ENCODE results near the gene ZNF423.

Gene ZNF423

DNA sequence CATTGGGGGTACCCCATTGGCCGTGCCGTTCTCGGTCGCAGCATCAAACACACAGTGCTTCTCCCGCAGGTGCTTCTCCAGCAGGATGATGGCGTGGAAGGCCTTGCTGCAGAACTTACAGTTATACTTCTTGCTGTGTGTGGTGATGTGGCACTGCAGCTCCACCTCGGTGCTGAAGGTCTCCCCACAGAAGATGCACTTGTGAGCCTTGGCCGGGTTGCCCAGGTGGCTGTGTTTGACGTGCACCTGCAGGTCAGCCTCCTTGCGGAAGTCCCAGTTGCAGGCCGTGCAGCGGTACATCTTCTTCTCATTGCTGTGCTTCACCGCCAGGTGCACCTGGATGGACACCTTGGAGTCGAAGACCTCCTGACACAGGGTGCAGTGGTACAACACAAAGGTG, 219.3 kb downstream of the ZNF423 start:
- DNase-seq: no peak

DNA sequence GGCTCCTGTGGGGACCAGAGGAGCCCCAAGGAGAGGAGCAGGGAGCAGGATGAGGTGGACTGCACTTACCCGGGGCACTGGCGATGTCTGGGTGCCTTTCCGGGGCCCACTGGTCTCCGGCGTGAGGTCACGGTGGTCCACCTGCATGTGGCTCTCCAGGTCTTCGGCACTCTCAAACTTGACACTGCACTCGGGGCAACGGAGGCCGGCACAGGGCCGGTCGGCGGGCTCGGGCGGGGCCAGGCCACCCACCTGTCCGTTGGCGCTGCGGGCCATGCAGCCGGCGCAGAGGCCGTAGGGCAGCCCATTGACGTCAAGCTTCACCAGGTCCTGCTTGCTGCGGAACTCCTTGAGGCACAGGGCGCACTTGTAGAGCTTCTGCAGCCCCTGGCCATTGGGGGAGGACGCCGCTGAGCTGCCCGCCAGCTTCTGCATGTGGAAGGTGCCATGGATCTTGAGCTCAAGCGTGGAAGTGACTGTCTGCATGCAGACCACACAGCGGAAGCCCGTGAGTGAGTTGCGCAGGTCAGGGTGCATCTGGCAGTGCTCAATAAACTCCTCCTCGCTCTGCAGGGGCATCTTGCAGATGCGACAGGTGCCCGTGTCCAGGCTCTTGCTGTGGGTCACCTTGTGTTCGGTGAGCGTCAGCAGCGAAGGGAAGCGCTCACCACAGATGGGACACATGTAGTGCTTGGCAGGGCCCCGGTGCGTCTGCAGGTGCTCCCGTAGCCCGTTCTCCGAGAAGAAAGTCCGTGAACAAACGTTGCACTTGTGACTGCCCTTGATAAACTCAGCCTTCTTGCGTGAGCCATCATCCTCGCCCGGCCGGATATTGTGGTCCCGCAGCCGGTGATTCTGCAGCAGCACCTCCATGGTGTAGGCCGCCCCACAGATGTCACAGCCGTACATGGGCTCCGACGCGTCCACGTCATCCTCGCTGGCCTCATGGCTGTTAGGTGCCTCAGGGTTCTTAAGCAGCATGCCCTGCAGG, 220.0 kb downstream of the ZNF423 start:
- DNase-seq: no peak

DNA sequence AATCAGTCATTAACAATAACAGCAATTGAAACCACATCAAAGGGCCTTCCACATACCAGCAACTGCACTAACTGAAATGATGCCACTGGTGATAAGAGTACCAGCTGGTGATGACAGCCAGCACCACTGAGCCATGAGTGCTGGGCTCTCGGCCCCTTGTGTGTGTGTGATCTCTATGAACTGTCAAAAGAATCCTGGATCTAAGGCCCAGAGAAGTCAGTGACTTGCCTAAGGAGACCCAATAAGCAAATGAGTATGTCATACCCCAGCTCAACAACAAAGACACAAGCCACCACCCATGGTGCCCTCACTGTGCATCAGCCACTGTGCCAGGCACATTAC, 220.9 kb downstream of the ZNF423 start:
- no peak for DNase-seq

DNA sequence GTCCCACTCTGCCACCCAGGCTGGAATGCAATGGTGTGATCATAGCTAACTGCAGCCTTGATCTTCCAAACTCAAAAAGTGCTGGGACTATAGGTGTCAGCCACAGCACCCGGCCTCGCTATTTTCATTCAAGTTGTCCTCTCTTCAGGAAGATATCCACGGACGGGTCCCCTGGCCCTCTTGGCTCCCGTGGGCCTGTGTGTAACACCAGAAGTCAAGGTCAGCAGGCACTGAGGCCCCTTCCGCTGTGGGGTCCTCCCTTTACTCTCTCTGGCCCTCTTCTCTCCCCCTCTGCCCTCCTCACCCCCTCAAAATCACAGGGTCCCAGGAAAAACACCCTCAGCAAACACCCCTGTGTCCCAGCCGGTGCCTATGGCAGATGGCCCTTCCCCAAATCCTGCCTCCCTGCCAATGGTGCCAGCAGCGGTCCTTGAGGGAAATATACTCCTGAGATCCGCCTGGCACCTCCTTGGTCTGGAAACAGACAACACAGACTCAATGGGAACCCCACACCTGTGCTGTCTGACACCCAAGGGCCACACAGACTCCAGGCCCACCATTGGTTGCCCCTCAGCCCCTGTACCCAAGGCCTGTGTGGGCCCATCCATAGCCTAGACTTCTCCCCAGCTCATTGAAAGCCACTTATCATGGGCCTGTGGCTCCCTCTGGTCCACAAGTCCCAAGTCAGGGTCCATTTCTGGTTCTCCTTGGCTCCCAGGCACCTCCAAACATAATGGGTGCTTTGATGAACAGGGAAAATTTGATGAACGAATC, 221.5 kb downstream of the ZNF423 start:
- no peak for DNase-seq

DNA sequence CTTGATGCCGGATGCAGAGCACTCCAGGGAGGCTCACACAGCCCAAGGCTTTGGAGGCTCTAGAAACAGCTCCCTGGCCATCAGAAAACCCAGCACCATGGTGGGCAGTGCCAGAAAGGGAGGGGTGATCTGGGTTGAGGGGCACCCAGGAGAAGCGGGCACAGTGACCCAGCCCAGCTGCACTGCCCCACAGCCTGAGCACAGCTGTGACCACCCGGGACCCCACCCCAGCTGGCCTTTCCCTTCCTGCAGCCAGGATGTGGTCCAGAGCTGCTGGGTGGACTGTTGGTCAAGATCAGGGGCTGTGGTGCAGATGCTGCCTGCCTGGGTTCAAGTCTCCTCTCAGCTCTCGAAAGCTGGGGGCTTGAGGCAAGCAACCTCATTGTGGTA, 223.1 kb downstream of the ZNF423 start:
- no peak for DNase-seq

DNA sequence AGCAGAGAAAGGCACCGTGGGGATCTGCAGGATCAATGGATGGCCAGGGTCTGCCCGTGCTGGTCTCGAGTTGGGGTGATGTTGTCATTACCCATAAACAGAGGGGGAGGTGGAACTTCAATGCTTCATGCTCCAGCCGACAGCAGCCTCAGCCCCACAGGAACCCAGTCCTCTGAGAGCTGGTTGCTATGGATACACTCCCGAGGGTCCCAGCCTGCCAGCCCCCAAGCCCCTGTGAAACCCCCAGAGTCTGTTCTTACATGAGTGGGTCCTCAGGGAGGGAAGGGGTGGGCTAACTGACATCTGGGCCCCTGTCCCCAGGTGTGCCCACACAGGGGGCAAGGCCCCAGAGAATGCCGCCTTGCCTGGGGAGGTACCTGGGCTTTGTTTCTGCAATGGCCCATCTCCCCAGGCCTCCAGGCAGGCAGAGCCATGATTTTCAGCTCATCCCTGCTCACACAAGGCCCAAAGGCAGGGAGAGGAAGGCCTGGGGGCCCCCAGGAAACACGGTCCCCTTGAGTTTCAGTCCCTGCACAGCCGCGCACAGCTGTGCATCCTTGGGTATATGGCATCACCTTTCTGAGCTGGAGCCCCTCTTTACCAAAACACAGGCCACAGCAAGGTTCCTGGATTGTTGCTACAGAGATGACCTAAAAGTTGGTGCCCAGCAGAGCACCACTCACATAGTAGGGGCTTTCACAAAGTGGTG, 223.7 kb downstream of the ZNF423 start:
- DNase-seq: no peak

DNA sequence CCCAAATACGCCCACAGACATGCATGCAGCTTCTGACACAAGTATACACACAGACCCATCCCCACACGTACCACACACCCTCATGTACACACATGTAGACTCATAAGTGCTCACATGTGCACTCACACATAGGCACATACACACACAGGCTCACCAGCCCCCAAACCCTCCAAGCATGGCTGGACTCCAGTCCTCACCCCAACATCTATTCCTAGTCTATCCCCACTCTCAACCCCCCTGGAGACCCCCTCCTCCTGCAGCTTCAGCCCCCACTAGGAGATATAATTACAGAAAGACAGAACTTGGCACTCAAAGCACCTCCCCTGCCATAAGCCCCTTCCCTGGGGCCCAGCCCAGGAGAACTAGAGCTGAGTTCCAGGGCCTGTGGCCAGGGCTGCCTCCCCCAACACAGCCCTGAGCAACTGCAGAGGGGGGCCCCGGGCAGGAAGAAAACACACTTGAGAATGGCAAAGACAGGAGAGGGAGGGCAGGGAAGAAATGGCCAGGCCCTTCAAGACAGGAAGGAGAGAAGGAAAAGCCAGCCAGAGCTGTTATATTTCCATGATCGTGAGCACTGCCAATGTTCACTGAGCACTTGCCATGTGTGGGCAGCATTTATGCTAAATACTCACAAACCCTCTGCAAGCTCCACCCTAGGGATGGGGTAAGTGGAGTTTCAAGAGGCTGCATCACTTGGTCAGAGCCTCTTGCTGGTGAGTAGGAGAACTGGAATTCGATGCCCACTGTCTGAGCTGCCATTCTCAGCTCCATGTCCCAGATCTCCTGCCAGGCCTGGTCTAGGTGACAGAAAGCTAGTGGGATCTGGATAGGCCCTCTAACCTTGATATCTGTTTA, 224.5 kb downstream of the ZNF423 start:
- no peak for DNase-seq

DNA sequence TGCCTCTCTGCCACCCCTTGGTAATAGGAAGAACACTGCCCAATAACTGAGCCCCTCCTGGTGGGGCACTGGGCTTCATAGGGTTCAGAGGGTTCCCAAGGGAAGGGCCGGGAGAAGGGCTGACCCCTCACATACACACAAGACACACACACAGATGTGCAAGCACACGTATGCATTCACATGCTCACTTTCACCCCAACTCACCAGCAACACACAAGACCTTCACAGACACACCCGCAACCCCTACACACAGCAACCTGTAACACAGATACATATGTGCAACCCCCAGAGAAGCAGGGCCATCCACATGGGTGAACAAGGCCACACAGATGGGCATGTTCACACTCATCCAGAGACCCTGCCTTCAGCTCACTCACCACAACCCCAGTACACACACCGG, 225.1 kb downstream of the ZNF423 start:
- DNase-seq: no peak

DNA sequence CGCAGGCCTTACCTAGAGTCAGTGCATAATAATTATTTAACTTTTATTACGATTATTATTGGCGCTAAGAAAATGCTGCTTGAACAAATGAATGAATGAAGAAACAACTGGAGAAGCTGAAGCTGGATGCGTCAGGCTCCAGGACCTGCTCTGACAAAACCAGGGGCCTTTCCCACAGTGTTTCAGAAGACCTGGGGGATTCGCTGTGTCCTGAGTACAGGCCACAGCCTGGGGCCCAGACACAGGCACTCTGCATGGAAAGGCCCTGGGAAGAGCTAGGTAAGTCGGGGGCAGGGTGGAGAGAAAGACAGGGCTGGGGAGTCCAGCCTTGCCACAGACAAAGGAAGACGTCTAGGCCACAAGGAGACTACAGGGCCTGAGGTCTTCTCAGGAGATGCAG, 226.1 kb downstream of the ZNF423 start:
- DNase-seq: no peak

DNA sequence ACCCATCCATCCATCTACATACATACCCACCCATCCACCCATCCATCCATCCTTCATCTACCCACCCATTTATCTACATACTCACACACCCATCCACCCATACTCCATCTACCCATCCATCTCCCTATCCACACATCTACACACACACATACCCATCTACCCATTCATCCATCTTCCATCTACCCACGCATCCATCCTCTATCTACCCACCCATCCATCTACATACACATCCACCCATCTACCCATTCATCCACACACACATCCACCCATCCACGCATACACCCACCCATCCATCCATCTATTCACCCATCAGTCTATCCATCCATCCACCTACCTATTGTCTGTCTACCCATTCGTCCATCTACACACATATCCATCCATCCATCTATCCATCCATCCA, 227.8 kb downstream of the ZNF423 start:
- DNase-seq: no peak

DNA sequence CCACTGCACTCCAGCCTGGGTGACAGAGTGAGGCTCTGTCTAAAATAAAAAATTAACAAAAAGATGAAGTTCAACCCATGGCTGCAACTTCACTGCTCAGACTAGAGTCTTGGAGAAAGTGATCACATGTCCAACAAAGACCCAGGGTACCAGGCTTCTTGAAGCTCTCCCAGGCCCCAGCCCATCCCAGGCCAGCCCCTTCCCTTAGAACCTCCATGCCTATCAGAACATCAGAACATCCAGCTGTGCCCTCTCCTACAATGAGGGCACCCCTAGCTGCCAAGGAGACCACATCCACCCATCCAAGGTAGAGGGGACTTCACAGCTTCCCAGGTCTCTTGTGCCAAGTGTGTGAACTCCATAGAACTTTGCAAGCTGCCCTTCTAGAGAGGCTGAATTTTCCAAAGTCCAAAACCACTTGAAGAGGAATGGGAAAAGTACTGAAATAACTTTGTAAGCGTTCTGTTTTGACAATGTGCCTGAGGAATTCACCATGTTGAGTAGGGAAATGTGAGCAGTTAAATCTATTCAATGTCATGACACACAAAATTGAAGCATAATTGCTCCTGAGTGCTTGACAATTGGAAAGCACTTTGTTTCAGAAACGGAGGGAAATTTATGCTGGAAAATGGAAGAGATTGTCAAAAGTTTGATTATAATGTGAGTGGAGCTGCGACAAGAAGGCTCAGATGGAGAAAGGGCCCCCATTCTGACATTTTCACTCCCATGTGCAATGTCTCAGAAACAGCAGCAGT, 230.4 kb downstream of the ZNF423 start:
- no peak for DNase-seq

DNA sequence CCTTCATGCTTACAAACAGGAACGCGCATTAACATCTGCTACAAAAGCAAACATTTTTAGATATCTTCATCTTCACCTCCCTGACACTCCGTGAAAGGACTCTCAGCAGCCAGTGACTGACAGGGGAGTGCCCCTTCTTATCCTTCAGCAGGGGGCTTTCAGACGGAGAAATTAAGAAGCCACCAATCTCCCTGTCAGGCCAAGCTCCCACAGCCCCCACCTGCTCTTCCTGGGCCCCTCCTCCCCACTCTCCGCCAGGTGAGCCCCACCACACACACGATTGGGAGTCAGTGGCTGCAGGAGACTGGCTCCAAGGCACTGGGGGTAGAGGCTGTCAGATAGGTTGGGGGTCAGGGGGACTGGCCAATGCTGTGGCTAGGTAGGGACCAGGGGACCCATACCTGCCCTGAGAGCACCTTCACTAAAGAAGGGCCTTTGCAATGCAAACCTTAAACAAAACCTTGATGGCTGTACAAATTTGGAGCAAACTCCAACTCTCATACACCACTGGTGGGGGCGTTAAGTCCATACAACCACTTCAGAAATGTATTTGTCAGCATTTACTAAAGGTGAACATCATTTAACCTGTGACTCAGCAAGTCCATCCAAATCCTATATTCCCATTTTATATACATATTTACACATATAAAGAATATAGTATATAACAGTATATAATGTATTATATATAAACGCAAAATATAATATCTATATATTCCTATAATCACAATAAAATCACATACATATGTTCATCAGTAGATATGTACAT, 232.2 kb downstream of the ZNF423 start:
- no peak for DNase-seq

DNA sequence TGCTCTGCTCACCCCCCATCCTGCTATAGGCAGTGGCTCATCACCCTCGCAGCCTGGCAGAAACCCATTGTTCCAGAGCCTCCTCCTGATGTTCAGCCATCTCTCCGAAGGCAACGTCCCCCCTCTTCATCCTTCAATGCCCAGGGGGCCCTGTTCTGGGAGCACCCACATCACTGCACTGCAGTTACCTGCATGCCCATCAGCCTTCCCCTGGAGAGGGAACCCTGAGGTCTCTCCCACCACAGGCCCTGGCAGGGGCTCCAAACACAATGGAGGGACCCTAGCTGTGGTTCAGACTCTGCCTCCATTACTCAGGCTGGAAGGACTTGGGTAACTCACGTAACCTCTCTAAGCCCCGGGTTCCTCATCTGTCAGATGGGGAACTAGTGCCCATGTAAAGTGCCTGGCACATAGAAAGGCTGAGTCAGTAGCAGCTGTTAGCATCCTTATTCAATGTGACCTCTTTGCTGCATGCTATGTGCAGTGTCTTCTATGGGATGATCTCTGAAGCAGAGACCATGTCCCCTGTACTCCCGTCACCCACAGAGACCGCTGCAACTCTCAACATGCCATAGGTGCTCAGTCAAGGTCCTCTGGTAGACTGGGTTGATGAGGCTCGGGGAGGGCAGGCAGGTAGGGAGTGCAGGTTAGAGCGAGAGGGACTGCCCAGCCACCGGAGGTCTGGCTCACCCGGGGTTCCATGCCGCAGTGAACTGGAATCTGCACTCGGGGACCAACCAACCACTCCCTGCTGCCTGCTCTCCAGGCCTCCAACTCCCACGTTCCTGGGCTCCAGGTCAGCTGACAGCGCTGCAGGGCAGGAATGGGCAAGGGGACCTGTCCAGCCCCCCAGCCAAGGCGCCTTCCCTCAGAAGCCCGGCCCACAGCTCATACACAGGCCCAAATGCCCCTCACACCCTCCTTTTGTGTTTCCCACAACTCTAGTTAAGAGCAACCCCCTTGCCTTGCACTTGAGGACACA, 233.2 kb downstream of the ZNF423 start:
- DNase-seq: no peak

DNA sequence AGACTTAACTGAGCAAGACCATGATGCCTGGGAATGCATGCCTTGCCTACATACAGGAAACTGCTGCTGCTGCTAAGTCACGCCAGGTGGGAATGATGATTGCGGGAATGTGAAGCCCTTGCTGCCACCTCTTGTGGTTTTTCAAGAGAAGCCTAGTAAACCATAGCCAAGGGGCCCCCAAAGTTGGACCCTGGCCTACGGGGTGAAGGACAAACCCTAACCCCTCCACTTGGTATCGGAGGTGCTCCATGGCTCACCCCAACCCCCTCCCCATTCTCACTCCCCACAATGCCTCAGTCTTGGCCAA, 233.9 kb downstream of the ZNF423 start:
- DNase-seq: no peak

DNA sequence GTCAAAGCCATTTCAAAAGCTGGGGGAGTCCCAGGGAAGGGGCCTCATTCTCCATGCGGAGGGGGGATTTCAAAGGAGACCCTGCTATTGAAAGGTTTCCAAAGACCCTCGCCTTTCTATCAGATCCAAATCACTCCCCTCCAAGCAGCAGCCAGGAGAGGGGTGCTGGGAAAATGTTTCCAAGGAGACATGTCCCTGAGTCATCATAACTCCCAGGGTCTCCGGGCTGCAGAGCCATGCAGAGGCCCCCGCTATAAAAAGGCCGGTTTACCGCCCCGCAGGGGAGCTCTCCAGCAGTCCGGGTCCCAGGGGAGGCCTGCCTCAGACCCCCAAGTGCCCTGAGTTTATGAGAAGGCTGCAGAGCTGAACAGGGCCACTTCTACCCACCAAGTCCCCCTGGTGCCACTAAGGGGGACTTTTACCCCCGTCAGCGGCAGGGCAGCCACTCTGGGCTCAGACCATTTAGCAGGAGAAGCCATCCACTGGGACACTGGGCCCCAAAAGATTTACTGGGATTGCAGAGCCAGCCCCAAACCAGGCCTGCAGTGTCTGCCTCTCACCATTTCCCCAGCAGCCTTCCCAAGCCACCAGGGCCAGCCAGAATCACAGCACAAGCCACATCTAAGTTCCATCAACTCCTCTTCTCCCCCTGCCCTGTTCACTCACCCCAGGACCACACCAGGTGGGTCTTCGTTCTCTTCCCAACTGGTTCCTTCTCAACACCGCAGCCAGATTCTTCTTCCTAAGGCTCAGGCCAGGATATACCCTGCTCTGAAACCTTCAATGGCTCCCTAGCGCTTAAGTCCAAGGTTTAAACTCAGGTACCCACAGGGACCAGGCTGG, 234.4 kb downstream of the ZNF423 start:
- no peak for DNase-seq

DNA sequence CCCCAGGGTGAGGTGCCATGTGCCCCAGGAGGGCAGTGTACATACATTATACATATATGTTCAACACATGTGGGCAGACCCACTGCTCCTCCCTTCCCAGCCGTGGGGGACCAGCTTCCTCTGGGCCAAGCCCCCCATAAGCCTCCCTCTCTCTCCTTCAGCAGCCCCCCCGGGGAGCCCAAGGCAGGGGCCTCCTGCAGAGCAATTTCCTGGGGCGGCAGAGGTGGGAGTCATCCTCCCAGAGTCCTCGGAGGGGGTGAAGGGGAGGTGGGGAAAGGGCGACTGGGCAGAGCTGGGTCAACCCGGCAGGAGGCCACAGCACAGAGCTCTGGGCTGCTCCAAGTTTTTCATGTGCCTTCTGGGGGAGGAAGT, 235.1 kb downstream of the ZNF423 start:
- no peak for DNase-seq

DNA sequence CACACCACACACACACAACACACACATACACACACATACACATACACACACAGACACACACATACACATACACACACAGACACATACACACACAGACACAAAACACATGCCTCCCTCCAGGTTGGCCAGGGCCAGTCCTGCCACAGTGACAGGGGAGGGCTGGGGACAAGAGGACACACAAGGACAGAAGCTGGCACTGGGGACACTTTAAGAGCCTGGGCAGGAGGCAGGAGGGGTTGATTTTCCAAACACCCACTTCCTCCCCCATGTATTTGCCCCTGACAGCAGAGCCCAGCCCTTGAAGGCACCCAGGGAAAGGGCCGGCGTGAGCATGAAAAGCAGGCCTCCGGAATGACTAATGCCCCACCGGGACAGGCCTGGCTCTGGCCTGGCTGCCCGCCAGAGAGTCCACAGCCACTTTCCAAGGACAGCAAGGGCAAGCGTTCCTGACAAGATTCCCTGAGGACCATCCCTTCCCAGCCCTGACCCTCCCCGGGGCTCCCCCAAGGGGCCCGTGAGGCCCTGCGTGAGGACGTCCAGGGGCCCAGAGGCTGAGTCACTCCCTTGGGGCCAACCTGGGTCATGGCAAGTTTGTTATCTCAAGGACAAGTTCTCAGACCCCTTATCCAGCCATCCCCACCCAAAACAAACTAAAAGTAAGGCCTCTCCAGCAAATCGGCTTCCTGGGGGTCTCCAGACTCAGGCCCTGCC, 235.6 kb downstream of the ZNF423 start:
- no peak for DNase-seq

DNA sequence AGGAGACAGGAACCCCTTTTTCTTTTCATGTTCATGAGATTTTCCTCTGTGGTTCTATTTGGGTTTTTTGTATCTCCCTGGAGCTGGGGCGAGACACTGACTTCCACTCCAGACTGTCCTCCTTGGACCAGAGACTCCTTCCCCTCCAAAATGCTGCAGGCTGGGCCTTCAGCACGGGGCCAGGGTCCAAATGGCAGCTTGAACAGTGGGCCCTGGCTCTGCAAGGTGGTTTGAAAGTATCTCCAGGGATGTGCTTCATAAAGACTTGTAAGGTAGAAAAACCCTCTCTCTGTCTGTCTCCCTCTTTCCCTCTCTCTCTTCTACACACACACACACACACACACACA, 236.1 kb downstream of the ZNF423 start:
- no peak for DNase-seq

DNA sequence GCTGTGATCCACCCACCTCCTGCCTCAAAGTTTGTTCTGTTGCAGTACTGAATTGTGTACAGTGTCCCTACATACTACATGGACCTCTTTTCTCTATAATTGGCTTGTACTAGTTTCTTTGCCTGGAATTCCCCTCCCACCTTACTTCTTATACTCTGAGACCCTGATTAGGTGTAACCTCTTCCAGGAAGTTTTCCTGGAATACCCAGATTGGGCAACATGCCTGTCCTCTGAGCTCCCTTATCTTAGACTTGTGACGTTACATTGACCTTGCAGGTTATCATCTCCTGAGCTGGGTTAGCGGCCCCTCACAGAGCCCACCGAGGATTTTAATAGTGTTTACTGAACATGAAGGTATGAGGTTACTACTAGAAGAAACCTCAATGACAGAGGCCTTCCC, 237.0 kb downstream of the ZNF423 start:
- no peak for DNase-seq

All from CD4-positive, alpha-beta T cell treated with Interleukin-17A for 1 hour (primary cell).